ENCODE data around the gene NFKB1.
"Not testable (repeated sequence)": the region's sequence is repeated elsewhere in the genome, so short reads cannot be mapped to it uniquely, and the experiment has no call there.

GRCh38 chr4:102619021-102619420 is 117.9 kb downstream of the NFKB1 start:
- TF ChIP-seq CTCF, POLR2AphosphoS5, POLR2A (IDR thresholded peaks at IDR 0.05): not testable (repeated sequence)
